Loucy (cell line): Measurements from ENCODE around the gene DEPDC5.

ENCODE experiments used
- H2AFZ ChIP-seq: fragments of 200-600 bp; sonication (generic); 2 replicates; pipeline ENCODE4 v1.6.0; 2016; ENCODE audit warnings: antibody characterized with exemption, mild to moderate bottlenecking, low read length, moderate library complexity
- H3F3A ChIP-seq: fragments of 200-600 bp; 2 replicates; pipeline ENCODE4 v1.6.0; 2016; ENCODE audit warnings: antibody characterized with exemption, low read depth, mild to moderate bottlenecking
- H3K27me3 ChIP-seq: fragments of 200-600 bp; sonication (generic); 2 replicates; pipeline ENCODE4 v1.6.1; 2014; ENCODE audit warnings: low read length, mild to moderate bottlenecking; ENCODE audit not compliant: insufficient read depth, poor library complexity, severe bottlenecking
- H3K36me3 ChIP-seq: fragments of 200-600 bp; sonication (generic); 2 replicates; pipeline ENCODE4 v1.6.1; 2016; ENCODE audit warnings: low read length; ENCODE audit not compliant: insufficient read depth
- H3K4me1 ChIP-seq: fragments of 200-600 bp; sonication (generic); 2 replicates; pipeline ENCODE4 v1.5.1; 2014; ENCODE audit warnings: low read length, mild to moderate bottlenecking; ENCODE audit not compliant: insufficient read depth, poor library complexity, severe bottlenecking
- H3K4me2 ChIP-seq: fragments of 200-600 bp; sonication (generic); 2 replicates; pipeline ENCODE4 v1.6.0; 2014; ENCODE audit warnings: antibody characterized with exemption, low read length, low read depth, mild to moderate bottlenecking; ENCODE audit not compliant: poor library complexity, severe bottlenecking
- H3K4me3 ChIP-seq: fragments of 200-600 bp; sonication (generic); 2 replicates; pipeline ENCODE4 v1.5.1; 2014; ENCODE audit warnings: low read length, mild to moderate bottlenecking, mixed read lengths; ENCODE audit not compliant: poor library complexity, severe bottlenecking
- H3K79me2 ChIP-seq: fragments of 200-600 bp; sonication (generic); 2 replicates; pipeline ENCODE4 v1.6.1; 2014; ENCODE audit warnings: low read length; ENCODE audit not compliant: insufficient read depth
- H3K9ac ChIP-seq: fragments of 200-600 bp; sonication (generic); 2 replicates; pipeline ENCODE4 v1.6.0; 2014; ENCODE audit warnings: mild to moderate bottlenecking, low read depth, low read length, moderate library complexity; ENCODE audit not compliant: poor library complexity, severe bottlenecking
- H3K9me2 ChIP-seq: fragments of 200-600 bp; sonication (generic); replicated peaks from 2 replicates; pipeline ENCODE4 v1.6.1; 2016; ENCODE audit warnings: low read depth, low read length, mixed read lengths
- H3K9me3 ChIP-seq: fragments of 200-600 bp; sonication (generic); 2 replicates; pipeline ENCODE4 v1.6.1; 2014; ENCODE audit warnings: mild to moderate bottlenecking, antibody characterized with exemption, low read length, low read depth; ENCODE audit not compliant: insufficient read depth
- H4K20me1 ChIP-seq: fragments of 200-600 bp; sonication (generic); 2 replicates; pipeline ENCODE4 v1.6.0; 2014; ENCODE audit warnings: antibody characterized with exemption, low read length, mild to moderate bottlenecking; ENCODE audit not compliant: insufficient read depth, poor library complexity, severe bottlenecking
- EZH2phosphoT487 ChIP-seq: fragments of 200-600 bp; IDR thresholded peaks from 2 replicates; pipeline ENCODE4 v1.6.1; 2018; ENCODE audit warnings: antibody characterized with exemption, mild to moderate bottlenecking, moderate library complexity, borderline replicate concordance
- TF ChIP-seq, protein P1 (sequence below): fragments of 200-600 bp; sonication (generic); conservative IDR thresholded peaks from 2 replicates; pipeline ENCODE4 v1.5.1; 2014; ENCODE audit warnings: mild to moderate bottlenecking, antibody characterized with exemption, low read length

The DEPDC5 gene

DNA sequence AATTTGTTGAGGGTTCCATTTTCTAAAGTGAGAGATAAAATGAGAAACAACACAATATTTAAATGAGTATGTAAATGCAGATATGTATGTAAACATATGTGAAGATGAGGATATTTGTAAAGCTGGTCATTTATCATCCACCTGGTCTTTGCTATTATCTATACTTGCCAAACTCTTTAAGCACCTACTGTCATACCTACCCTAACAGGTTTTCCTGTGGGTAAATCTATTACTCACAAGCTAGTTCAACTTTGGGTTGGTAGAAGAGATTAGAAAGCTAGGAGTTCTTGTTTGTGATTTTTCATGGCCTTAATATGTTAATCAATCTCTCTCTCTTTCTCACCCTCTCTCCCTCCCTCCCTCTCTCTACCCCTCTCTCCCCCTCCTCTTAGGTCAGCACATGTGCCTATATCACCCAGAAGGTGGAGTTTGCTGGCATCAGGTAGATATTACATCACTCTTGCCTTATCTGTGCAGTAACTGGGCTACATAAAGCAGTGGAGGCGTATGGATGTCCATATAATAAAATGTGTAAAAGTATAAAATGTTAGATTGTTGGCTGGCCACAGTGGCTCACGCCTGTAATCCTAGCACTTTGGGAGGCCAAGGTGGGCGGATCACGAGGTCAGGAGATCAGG lies 14.7 kb downstream of the DEPDC5 start:
- Histone ChIP-seq H3F3A (no peaks in the 10 kb centered on the region), H3K9me3 (no peaks in the 10 kb centered on the region), H4K20me1 (no peaks in the 10 kb centered on the region), H3K27me3 (no peaks in the 10 kb centered on the region), H3K9ac (no peak overlapping the region), H3K4me2 (no peak overlapping the region), H2AFZ (no peak overlapping the region), H3K36me3 (peaks cover 36% of the 10 kb centered on the region; the same call in 1 of the 2 replicates), H3K9me2 (no peaks in the 10 kb centered on the region), H3K4me1 (no peaks in the 10 kb centered on the region), H3K4me3 (no peak overlapping the region), H3K79me2 (no peaks in the 10 kb centered on the region)
- TF ChIP-seq EZH2phosphoT487: no peak
- TF ChIP-seq, protein P1, sequence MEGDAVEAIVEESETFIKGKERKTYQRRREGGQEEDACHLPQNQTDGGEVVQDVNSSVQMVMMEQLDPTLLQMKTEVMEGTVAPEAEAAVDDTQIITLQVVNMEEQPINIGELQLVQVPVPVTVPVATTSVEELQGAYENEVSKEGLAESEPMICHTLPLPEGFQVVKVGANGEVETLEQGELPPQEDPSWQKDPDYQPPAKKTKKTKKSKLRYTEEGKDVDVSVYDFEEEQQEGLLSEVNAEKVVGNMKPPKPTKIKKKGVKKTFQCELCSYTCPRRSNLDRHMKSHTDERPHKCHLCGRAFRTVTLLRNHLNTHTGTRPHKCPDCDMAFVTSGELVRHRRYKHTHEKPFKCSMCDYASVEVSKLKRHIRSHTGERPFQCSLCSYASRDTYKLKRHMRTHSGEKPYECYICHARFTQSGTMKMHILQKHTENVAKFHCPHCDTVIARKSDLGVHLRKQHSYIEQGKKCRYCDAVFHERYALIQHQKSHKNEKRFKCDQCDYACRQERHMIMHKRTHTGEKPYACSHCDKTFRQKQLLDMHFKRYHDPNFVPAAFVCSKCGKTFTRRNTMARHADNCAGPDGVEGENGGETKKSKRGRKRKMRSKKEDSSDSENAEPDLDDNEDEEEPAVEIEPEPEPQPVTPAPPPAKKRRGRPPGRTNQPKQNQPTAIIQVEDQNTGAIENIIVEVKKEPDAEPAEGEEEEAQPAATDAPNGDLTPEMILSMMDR: no peak

DNA sequence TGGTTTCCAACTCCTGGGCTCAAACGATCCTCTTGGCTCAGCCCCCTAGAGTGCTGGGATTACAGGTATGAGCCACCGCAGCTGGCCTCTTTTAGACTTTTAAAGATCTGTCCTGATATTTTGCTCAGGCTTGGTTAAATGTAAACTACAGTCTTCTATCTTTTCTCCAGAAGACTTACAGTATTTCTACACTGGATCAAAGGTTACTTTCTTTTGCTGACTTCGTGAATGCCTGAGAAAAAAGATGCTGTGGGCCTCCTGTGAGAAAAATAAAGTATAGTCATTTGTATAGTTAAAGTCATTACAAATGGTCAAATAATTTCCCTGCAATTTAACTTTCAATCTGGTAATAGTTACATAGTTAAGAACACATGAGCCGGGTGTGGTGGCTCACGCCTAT lies 19.6 kb downstream of the DEPDC5 start:
- TF ChIP-seq EZH2phosphoT487: no peak
- TF ChIP-seq, protein P1: no peak
- Histone ChIP-seq H3K4me3 (no peak overlapping the region), H3K9me2 (no peaks in the 10 kb centered on the region), H3K4me2 (no peak overlapping the region), H3K79me2 (no peaks in the 10 kb centered on the region), H3K9me3 (no peaks in the 10 kb centered on the region), H3K9ac (no peak overlapping the region), H3F3A (no peaks in the 10 kb centered on the region), H4K20me1 (no peaks in the 10 kb centered on the region), H3K27me3 (no peaks in the 10 kb centered on the region), H3K36me3 (peaks cover 16% of the 10 kb centered on the region; the same call in 1 of the 2 replicates), H2AFZ (no peak overlapping the region), H3K4me1 (no peaks in the 10 kb centered on the region)

DNA sequence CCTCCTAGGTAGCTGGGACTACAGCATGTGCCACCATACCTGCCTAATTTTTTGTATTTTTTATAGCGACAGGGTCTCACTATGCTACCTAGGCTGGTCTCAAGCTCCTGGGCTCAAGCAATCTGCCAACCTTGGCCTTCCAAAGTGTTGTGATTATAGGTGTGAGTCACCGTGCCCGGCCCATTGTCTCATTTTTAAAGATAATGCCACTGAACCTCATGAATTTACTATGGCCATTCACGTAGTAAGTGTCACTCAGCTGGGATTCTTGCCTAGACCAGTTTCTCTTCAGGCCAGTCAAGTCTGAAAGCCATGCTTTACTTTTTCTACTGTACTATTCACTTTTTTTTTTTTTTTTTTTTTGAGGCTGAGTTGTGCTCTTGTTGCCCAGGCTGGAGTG lies 22.4 kb downstream of the DEPDC5 start:
- Histone ChIP-seq H3K36me3 (peaks cover 29% of the 10 kb centered on the region; the same call in 1 of the 2 replicates), H4K20me1 (no peaks in the 10 kb centered on the region), H3K9me2 (no peaks in the 10 kb centered on the region), H3K4me1 (no peaks in the 10 kb centered on the region), H2AFZ (no peak overlapping the region), H3F3A (no peaks in the 10 kb centered on the region), H3K9ac (no peak overlapping the region), H3K4me2 (no peak overlapping the region), H3K4me3 (no peak overlapping the region), H3K27me3 (no peaks in the 10 kb centered on the region), H3K79me2 (no peaks in the 10 kb centered on the region), H3K9me3 (no peaks in the 10 kb centered on the region)
- TF ChIP-seq EZH2phosphoT487: no peak
- TF ChIP-seq, protein P1: no peak
